Measurements from ENCODE around the gene LBP. TPM values are rescaled to one million over a fixed set of nuclear protein-coding genes. Genes with fewer than 3 reads are reported as not detected.

Gene LBP
- total RNA-seq, 4 donors from 2014 or later = 0.95 to 59.9 (median 7.0) TPM

GRCh38 chr20:38303908-38304379, 42.3 kb upstream of the LBP start, which contains the start of gene BPI:
Gene BPI (plus strand): TSS chr20:38304156. CDS start chr20:38304224, 68 bp downstream.
- no peak for TF ChIP-seq CTCF (IDR thresholded peaks at IDR 0.05)
- ATAC-seq (ENCODE audit: low FRiP score) (no peak), DNase-seq (ENCODE audit: low spot score) (no peak)

GRCh38 chr20:38304845-38305447, 41.3 kb upstream of the LBP start:
- ATAC-seq (ENCODE audit: low FRiP score) (no peak), DNase-seq (ENCODE audit: low spot score) (no peak)

GRCh38 chr20:38305541-38305940, 40.7 kb upstream of the LBP start:
- DNase-seq (ENCODE audit: low spot score) (no peak), ATAC-seq (ENCODE audit: low FRiP score) (no peak)
- TF ChIP-seq CTCF (IDR thresholded peaks at IDR 0.05) = no peak

More at GRCh38 chr20:38304845-38305447, 41.3 kb upstream of the LBP start:
- no peak for TF ChIP-seq CTCF (IDR thresholded peaks at IDR 0.05)

- no peak for TF ChIP-seq CTCF (IDR thresholded peaks at IDR 0.05)
- ATAC-seq (ENCODE audit: low FRiP score) = no peak
- DNase-seq (ENCODE audit: low spot score) = no peak
Measured at GRCh38 chr20:38306379-38306778, 39.9 kb upstream of the LBP start.

- no peak for TF ChIP-seq CTCF (IDR thresholded peaks at IDR 0.05)
- ATAC-seq (ENCODE audit: low FRiP score) = no peak
- DNase-seq (ENCODE audit: low spot score) = no peak
Measured at GRCh38 chr20:38307371-38308046, 38.8 kb upstream of the LBP start.

GRCh38 chr20:38308047-38308438, 38.2 kb upstream of the LBP start:
- no peak for ATAC-seq (ENCODE audit: low FRiP score)
- no peak for TF ChIP-seq CTCF (IDR thresholded peaks at IDR 0.05)
- DNase-seq (ENCODE audit: low spot score) = no peak

GRCh38 chr20:38308447-38308846, 37.8 kb upstream of the LBP start:
- TF ChIP-seq CTCF (IDR thresholded peaks at IDR 0.05) = no peak
- ATAC-seq (ENCODE audit: low FRiP score) (no peak), DNase-seq (ENCODE audit: low spot score) (no peak)

Measured in omental fat pad (tissue), 4 donors.